COLO668 (cell line): Measurements from ENCODE around the gene CPHXL.

Experiments
- DNase-seq: peaks from one replicate; lab custom pipeline; 2025; ENCODE audit not compliant: unreplicated experiment; lab: John Stamatoyannopoulos, UW

Gene CPHXL

GRCh38 chr16:75726390-75726789 is at the start of gene CPHXL:
Gene CPHXL (minus strand): TSS chr16:75726490. CDS start chr16:75726442, 48 bp downstream.
- DNase-seq, result no peak

GRCh38 chr16:75774197-75774596 is 47.9 kb upstream of the CPHXL start:
- DNase-seq, result no peak

- no peak for DNase-seq
These were observed 43.8 kb upstream of the CPHXL start for GRCh38 chr16:75770051-75770450.

GRCh38 chr16:75764154-75764768 is 38.0 kb upstream of the CPHXL start:
- peak; percentile 38 for DNase-seq

- DNase-seq, result no peak
These were observed 36.9 kb upstream of the CPHXL start for GRCh38 chr16:75763204-75763603.

- DNase-seq, result no peak
These were observed 36.5 kb upstream of the CPHXL start for GRCh38 chr16:75762746-75763145.

- no peak for DNase-seq
These were observed 34.8 kb upstream of the CPHXL start for GRCh38 chr16:75761108-75761507.

- DNase-seq, result no peak
These were observed 33.8 kb upstream of the CPHXL start for GRCh38 chr16:75760018-75760519.

GRCh38 chr16:75758215-75758614 is 31.9 kb upstream of the CPHXL start:
- DNase-seq, result no peak

GRCh38 chr16:75754141-75754540 is 27.9 kb upstream of the CPHXL start:
- DNase-seq, result no peak

- no peak for DNase-seq
These were observed 24.2 kb upstream of the CPHXL start for GRCh38 chr16:75750528-75750927.

GRCh38 chr16:75746359-75746758 is 20.1 kb upstream of the CPHXL start:
- DNase-seq, result no peak

GRCh38 chr16:75745823-75746222 is 19.5 kb upstream of the CPHXL start:
- DNase-seq, result no peak

GRCh38 chr16:75745242-75745641 is 19.0 kb upstream of the CPHXL start:
- DNase-seq, result no peak

GRCh38 chr16:75742424-75743047 is 16.2 kb upstream of the CPHXL start:
- DNase-seq, result no peak

- no peak for DNase-seq
These were observed 7.3 kb upstream of the CPHXL start for GRCh38 chr16:75733305-75734211.

GRCh38 chr16:75732871-75733270 is 6.6 kb upstream of the CPHXL start:
- DNase-seq, result no peak

GRCh38 chr16:75727221-75727620 is 931 bp upstream of the CPHXL start:
- DNase-seq, result no peak

- no peak for DNase-seq
These were observed 7.8 kb downstream of the CPHXL start for GRCh38 chr16:75718452-75718851.

GRCh38 chr16:75714661-75715060 is 11.6 kb downstream of the CPHXL start:
- no peak for DNase-seq

- no peak for DNase-seq
These were observed 15.9 kb downstream of the CPHXL start for GRCh38 chr16:75710344-75710743.

- no peak for DNase-seq
These were observed 23.0 kb downstream of the CPHXL start for GRCh38 chr16:75703306-75703705.
